ENCODE data around the gene FAM167B.

The FAM167B gene

DNA sequence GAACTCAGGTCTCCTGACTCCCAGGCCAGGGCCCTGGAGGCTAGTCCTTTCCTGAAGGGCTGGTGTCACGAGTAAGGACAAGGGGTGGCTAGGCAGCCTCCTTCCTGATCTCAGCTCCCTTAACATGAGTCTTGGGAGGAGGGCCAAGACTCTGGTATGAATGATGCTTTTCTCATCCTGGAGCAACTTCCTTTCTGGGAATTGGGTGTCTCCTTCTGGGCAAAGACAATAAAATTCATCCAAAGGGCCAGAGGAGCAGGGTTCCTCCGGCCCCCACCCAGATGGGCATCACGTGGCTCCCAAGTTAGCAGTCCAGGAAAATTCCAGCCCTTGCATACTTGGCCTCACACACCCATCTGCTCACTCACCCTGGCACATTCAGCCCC is at the start of gene FAM167B:
Gene FAM167B (plus strand): TSS at position 335 of the 386 bp plus-strand sequence. CDS start 200 bp downstream, outside the sequence.
- DNase-seq (no peak), ATAC-seq (no peak)

DNA sequence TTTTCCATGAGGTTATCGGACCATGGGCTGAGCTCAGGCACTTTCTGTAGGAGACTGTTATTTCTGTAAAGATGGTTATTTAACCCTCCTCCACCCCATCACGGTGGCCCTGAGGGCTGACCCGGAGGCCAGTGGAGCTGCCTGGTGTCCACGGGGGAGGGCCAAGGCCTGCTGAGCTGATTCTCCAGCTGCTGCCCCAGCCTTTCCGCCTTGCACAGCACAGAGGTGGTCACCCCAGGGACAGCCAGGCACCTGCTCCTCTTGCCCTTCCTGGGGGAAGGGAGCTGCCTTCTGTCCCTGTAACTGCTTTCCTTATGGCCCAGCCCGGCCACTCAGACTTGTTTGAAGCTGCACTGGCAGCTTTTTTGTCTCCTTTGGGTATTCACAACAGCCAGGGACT is 49.2 kb upstream of the FAM167B start:
- ATAC-seq (no peak), DNase-seq (no peak)

DNA sequence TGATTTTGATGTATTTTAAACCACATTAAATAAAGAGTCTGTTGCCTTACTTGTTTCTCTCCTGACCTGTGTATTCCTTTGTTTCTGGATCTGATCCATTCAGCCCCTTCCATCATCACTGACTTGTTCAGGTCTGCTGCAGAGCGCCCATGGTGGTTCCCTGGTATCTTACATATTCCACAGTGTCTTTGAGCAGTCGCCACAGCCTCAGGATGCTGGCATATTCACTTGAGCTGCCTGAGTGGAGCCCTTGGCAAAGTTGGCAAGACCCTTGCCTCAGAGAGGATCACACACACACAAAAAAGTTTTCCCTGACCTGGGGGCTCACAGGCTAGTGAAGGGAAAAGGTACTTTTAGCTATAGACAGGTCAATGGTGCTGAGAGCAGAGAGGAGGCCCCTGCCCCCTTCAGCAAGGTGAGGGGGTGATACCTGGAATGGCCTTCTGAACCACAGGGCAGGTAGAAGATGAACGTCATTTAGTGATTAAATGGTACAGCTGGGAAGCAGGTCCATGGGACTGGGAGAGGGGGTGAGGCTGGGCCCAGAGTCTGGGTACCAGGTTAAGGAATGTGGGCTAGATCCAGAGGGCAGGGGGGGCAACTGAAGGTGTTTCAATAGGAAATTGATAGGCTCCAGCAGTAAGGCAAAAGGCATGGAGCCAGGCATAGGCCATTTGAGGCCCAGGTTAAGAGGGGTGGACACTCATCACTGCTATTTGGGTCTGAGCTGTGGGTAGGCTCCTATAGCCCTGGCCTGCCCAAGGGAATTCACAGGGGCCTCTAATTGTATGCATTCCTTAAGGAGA is 48.6 kb upstream of the FAM167B start:
- ATAC-seq (no peak), DNase-seq (no peak)

DNA sequence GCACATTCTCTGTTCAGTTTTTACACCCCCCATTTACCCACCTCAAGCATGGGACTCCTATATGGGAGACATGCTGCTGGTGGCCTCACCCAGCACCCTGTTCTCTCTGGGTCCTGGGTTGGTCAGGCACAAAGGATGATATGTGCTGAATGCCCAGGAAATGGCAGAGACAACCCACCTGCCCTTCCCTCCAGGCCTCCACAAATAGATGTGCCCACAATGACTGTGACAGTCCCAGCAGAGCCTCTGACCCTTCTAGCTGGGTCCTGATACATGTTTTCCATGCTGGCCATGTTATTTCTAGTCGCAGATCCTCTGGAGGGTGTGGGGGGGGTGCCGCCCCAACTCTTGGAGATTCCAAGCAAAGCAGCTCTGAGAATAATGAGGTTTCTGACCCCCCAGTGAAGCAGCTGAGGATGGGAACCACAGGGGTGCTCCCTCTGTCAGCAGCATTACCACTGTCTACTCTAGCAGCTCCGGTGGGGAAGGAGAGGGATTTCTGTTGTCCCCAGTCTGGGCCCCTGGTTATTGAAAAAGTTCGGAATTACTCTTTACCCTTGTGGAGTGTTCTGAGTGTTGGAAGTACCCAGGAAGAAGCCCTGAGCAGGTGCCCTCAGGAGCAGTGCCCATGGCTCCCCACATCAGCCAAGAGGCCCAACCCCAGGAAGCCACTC is 47.8 kb upstream of the FAM167B start:
- DNase-seq (no peak), ATAC-seq (no peak)

DNA sequence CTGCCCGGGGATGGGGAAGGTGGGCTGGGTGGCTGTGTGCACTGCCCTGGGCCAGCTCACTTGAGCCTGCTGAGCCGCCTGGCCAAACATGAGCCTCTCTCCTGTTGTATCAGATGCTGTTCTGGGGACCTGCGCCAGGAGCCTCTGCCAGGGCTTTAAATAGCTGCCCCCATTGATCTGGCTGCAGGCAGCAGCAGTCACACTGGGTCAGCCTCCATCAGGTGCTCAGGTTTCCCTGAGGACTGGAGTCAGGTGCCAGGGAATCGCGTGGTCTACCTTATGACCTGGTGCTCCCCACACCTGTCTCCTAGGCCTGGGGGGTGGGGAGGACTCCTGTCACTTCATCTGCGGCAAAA is 47.3 kb upstream of the FAM167B start:
- DNase-seq = no peak

DNA sequence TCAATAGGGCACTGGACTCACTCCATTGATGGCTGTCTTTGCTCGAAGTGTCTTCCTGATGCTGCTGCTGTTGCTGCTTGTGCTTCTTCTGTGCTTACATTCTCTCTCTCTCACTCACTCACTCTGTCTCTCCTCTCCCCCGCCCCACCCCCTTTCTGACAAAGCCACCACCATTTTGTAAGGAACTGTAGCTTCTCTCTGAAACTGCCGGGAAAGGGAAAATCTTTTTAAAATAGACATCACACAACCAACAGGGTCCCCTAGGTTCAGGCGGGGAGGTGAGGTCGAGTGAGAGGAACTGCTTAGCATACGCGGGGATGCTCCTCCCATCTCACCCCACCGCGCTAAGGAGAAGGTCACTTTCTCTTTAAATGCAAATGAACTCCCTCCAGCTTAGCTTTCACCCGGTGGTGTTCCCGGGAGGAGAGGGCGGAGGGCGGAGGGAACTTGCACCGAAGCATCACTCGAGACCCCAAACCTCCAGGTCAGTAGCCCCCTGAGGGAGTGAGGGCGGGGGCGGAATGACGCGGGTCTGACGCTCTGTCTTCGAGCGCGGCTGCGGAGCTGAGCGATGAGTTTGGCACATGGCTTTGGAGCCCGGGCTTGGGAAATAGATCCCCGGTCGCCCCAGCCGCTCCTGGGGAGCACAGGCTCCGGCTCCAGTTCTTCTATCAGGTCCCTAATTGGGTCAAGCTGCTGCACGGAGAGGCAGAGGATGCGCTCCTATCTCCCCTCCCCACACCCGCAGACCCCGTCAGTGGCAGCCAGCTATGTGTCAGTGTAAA is 46.6 kb upstream of the FAM167B start, which contains the start of gene CCDC28B:
Gene CCDC28B (plus strand): TSS at position 370 of the 785 bp plus-strand sequence. CDS start 1,341 bp downstream, outside the sequence.
- DNase-seq (peak; percentile 77), ATAC-seq (peak; percentile 50)

More for the DNA sequence above, 47.3 kb upstream of the FAM167B start:
- ATAC-seq = no peak

DNA sequence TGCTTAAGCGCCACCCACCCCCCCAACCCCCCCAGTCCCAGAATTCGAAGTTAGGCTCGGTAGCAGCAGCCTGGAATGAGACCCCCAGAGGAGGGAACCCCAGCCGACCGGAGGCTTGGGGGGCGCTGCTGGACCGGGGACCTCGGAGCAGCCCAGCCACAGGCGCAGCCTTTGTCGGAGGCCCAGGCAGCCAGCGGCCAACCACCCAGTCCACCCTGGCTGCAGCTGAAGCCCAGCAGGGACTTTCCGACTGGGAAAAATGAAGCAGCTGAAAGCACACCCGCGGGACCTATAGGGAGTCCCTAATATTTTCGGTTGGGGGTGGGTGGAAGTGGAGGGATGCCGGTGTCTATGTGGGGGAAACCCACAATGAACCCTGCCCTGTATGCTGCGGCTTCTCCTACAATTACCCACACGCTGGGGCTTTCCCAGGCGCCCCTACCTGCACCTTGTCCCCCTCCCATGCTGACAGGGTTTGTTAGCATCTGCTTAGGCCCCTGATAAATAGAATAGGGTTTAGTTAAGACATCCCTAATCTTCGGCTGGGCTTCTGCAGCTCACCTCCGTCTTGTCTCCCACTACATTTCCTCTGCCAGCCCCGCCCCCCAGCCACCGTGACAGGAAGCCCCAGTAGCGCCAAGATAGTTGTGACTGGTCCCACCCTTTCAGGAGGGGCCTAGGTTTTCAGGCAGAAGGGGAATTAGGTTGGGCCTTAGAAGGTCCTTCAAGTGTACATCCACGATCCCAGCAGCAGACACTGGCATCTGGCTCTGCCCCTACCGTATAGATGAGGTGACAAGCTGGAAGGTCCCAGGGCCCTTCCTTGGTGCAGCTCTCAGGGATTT is 45.8 kb upstream of the FAM167B start:
- ATAC-seq = peak; percentile 56
- DNase-seq = peak; percentile 90

DNA sequence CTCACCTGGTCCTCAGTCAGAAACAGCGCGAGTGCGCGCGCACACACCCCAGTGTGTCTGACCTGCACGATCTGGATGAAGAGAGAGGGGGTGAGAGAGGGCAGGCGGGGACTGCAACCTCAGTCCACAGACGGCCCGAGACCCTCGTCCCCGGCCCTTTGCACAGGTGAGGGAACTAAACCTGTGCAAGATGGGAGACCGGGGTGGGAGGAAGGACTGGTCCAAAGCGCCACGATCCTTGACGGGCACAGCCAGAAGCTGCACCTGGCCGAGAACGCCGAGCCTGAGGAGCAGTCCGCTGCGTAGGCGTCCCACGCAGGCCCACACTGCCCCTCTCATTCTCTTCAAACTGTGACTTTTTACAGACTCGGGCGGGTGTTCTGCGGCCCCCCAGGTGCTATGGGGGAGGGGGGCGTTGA is 42.1 kb upstream of the FAM167B start:
- ATAC-seq (no peak), DNase-seq (no peak)

DNA sequence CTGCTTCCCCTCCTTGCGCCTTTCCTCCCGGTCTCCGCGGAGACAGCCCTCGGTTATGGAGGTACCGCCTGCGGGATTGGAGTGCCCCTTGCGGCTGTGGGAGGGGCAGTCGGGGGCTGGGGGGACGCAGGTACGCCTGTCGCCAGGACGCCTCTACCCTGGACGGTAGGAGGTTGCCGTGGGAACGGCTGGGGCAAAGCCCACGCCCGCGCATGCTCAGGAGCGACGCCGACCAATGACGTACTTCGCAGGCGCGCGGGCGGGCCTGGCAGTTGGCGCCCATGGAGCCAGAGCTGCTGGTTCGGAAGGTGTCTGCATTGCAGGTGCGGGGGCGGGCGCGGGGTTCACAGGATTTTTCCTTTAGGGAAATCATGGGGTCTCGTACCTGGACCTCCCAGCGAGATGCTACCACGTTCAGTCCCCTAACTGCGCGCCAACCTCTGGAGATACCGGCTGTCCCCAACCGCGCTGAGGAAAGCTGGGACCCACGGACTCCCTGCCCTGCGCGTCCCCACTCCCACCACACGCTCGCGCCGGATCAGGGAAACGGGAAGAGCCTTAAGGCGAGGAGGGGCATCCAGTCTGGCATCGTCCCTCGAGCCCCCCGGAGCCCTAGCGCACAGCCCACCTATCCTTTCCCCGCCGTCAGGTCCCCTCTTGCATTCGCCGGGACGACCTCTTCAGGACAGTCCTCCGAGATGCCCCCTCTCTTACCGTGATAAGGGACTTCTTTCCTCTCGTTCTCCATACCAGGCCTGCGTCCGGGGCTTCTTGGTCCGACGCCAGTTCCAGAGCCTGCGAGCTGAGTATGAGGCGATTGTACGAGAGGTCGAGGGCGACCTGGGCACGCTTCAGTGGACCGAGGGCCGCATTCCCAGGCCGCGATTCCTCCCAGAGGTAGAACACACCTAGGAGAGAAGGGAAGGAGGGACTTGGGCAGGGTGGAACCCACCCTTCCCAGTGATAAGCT is 41.3 kb upstream of the FAM167B start, which contains the start of gene IQCC:
Gene IQCC (plus strand): TSS at position 271 of the 970 bp plus-strand sequence. CDS start 11 bp downstream, at position 282.
- ATAC-seq (peak; percentile 60), DNase-seq (peak; percentile 90)

DNA sequence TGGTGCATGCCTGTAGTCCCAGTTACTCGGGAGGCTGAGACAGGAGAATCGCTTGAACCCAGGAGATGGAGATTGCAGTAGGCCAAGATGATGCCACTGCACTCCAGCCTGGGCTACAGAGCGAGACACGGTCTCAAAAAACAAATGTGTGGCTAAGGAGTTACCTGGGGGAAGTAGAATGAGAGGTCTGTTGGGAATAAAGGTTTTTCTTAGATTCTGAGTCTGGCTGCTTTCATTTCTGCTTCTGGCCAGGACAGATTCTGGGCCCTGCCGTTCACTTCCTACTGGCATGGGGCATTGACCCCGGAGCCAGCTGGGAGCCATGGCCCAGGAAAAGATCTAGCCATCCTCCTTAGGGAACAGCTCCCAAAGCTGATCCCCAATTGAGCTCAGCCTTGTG is 38.6 kb upstream of the FAM167B start:
- ATAC-seq (no peak), DNase-seq (no peak)

DNA sequence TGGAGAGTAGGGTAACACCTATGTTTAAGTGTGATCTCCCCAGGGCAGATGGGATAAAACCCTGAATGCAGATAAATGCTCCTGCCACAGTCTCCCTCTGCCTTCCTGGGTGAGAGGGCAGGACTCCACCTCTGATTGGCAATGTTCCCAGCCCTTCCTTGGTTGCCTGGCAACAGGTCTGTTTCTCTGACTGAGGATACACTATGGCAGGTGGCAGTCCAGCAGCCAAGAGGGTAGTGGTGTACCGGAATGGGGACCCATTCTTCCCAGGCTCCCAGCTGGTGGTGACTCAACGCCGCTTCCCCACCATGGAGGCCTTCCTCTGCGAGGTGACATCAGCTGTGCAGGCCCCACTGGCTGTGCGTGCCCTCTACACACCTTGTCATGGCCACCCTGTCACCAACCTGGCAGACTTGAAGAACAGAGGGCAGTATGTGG is 38.1 kb upstream of the FAM167B start, which contains the start of gene DCDC2B:
Gene DCDC2B (plus strand): TSS at position 199 of the 438 bp plus-strand sequence. CDS start 5 bp downstream, at position 204.
- ATAC-seq (no peak), DNase-seq (no peak)

DNA sequence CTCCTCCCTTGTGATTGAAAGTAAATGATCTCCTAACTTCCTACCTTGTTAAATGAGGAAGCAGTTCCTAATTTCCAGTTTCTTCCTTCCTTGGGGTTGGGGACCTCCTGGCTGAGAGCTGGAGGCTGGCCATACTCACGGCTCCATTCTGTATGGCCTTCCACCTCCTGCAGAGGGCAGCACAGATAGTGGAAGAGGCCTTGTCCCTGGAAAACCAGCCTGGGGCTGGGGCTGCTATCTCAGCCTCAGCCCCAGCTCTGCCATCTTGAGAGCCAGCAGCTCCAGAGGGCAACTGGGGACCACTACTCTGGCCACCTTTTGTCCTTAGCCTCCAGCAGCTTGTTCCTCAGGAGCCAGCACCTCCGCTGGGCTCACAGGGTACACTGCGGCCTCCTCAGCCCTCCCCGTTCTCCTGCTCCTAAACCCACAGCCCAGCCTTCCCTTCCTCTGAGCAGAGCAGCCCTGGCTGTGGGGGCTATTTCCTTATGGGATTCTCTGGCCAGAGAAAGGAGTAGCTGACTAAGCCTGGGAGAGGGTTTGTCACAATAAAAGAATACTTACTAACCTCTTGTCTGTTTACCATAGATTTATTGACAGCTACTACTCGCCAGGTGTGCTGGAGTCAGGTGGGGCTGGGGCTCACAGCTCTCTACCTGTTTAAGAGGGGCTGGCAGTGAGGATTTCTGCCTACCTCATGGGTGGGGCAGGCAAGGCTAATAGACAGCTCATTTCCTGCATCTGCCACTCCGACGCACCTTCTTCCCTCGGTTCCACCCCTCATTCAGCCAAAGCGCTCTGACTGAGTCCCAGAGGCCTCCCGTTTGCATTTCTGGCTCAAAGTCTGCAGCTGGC is 31.2 kb upstream of the FAM167B start:
- DNase-seq = peak; percentile 72
- peak; percentile 76 for ATAC-seq

DNA sequence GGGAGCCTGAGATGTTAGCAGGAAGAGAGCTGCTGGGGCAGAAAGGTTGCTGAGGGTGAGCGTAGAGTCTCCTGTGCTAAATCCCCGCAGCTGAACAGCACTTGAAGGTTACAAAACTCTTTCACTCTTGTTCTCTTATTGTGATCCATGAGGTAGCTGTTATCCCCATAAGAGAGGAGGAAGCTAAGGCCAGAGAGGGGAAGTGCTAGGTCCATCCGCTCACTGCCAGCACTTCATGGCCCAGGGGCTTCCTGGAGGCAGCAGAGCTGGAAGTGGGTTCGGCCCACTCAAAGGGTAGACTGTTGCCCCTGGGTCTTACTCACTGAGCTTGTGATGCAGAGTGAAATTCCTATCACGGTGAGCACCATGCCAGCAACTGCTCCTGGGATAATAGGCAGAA is 30.5 kb upstream of the FAM167B start:
- DNase-seq (no peak), ATAC-seq (no peak)

DNA sequence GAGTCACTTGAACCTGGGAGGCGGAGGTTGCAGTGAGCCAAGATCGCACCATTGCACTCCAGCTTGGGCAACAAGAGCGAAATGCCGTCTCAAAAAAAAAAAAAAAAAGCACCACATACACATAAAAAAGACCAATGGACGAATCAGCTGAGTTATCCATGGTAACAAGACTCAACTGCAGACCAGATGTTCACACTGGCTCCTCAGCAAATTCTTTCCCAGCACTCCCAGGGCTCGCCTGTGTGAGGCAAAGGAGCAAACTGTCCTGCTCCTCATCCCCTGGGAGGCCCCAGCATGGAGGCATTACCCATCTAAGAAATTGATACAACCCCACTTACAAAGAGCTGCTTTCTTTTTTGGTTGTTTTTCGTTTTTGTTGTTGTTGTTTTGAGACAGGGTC is 28.0 kb upstream of the FAM167B start:
- ATAC-seq (no peak), DNase-seq (no peak)

DNA sequence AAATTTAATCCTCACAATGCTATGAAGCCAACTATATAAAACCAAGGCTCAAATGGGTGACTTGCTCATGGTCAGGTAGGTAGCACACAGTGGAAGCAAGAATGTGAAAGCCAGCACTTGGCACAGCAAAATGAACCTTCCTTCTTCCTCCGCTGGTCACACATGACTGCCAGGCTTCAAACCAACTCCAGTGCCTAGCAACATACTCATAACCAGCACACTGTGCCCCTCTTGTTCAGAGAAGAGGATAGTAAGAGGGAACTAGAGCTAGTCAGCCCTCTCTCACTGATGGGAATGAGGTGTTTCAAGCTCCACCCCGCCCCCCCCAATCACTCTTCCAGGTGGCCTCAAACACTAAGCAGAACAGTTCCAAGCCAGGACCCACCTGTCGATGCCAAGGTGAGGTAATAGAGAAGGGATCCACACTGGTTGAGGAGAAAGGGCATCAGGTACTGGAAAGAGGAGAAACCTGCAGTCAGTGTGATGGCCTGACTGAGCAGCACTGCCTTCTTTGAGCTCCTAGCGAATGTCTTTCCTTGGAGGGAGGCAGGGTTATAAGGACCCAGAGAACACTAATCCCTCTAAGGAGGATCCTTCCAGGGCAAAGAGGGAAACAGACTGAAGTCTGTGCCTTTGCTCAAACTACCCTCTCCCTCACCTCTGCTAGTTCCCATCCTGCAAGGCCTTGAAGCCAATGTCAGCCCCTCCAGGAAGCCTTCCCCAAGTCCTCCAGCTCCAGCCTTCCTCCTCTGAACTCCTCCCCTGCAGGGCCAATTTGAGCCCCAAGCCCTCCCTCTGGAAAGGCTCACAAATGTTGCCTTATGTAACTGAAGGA is 26.1 kb upstream of the FAM167B start:
- ATAC-seq (no peak), DNase-seq (no peak)

DNA sequence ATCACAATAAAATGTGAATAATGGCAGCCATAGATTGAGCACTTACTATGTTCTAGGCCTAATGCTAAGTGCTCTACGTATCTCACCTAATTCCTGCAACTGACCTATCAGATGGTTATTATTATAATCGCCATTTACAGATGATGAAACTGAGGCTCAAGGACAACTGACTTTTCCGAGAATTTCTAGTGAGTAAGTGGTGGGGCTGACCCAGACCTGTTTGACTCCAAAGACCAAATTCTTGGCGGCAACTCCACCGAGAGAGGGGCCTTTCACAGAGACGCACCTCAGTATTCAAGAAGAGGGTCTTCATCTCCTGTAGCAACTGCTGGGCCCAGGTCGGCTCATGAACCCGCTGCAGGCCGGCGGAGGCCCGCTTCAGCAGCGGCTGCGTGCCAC is 25.4 kb upstream of the FAM167B start:
- DNase-seq = no peak
- no peak for ATAC-seq

DNA sequence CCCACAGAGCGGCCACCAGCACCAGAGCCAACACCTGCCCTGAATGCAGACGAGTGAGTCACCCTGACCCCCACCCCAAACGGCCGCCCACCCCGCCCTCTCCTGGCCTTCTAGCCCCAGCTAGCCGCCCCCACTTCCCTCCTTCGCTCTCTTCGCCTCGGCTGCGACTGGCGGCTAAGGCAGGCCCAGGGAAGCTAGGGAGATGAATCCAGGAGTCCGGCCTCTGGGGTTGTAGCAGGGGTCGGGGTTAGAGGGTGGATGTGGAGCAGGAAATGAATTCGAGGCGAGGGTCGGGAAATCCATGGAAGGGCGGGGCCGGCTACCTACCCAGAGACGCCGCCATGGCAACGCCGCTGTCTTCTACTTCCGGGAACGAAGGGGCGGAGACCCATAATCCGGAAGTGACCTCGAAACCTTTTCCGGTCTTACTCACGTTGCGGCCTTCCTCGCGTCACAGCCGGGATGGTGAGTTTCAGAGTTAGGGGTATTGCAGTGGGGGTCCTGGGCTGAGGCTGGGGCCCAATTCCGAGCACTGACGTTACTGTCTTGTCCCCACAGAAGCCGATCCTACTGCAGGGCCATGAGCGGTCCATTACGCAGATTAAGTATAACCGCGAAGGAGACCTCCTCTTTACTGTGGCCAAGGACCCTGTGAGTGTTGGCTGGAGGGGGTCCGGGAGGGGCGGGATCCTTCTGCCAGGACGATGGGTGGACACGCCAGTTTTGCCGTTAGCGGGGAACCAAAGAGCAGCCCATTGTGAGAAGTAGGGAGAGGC is 24.9 kb upstream of the FAM167B start, which contains the start of the genes EIF3I and TMEM234:
Gene EIF3I (plus strand): TSS at position 428 of the 776 bp plus-strand sequence. CDS start 35 bp downstream, at position 463.
Gene TMEM234 (minus strand): TSS at position 374 of the 776 bp plus-strand sequence. CDS start 31 bp downstream, at position 343.
- peak; percentile 94 for ATAC-seq
- DNase-seq = peak; percentile 91

All from stimulated activated naive CD8-positive, alpha-beta T cell treated with anti-CD3 and anti-CD28 coated beads, Interleukin-15, Interleukin-2, amounts not matched to agents 100 U/mL and 50 U/mL, for 24 hours (primary cell).